IPS-15b (cell line): ENCODE data around the gene LRRK1.

ENCODE experiments used
- H3K27me3 ChIP-seq: one replicate; pipeline ENCODE4 v1.6.1; 2013; ENCODE audit warnings: low read length; ENCODE audit not compliant: control insufficient read depth, insufficient read depth
- H3K36me3 ChIP-seq: one replicate; pipeline ENCODE4 v1.6.1; 2013; ENCODE audit warnings: low read length; ENCODE audit not compliant: control insufficient read depth, insufficient read depth
- H3K4me1 ChIP-seq: one replicate; pipeline ENCODE4 v1.6.1; 2013; ENCODE audit warnings: mild to moderate bottlenecking, low read length; ENCODE audit not compliant: control insufficient read depth, insufficient read depth
- H3K4me3 ChIP-seq: one replicate; pipeline ENCODE4 v1.5.1; 2013; ENCODE audit warnings: low read depth, low read length
- H3K9ac ChIP-seq: one replicate; pipeline ENCODE4 v1.6.1; 2013; ENCODE audit warnings: low read depth, mild to moderate bottlenecking, low read length
- H3K9me3 ChIP-seq: one replicate; pipeline ENCODE4 v1.6.1; 2013; ENCODE audit warnings: mild to moderate bottlenecking, low read length; ENCODE audit not compliant: control insufficient read depth, insufficient read depth

LRRK1 gene

DNA sequence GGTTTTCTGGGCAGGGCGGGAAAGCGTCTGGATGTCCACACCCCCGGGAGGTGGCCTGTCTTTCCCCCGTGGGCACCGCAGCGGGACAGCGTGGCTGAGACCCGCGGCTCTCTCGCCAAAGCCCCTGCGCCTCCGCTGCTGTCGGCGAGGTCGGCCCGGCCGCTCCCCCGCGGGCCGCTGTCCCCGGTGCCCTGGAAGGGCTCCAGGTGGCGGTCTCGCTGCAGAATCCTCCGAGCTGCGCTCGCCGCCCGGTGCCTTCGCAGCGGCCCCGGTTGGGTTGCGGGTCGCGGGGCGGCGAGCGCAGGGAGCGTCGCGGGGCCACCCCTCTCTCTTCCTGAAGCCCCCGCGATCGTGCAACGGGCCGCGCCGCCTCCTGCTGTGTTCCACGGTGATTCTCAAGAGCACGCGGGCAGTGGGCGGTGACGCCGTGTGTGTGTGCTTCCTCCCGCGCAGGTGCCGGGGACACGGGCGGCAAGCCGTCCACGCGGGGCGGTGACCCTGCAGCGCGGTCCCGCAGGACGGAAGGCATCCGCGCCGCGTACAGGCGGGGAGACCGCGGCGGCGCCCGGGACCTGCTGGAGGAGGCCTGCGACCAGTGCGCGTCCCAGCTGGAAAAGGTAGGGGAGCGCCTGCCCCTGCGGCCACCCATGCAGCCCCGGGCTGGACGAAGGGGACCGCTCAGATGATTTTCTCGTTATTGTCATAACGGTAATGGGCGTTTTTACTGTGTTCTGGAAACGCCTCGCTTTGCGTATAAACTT is 54.4 kb downstream of the LRRK1 start:
- Histone ChIP-seq H3K4me3 (peak overlapping the region; percentile 53), H3K9me3 (no peaks in the 10 kb centered on the region), H3K4me1 (peaks cover 4% of the 10 kb centered on the region), H3K36me3 (no peaks in the 10 kb centered on the region), H3K27me3 (peaks cover 43% of the 10 kb centered on the region), H3K9ac (no peak overlapping the region)

DNA sequence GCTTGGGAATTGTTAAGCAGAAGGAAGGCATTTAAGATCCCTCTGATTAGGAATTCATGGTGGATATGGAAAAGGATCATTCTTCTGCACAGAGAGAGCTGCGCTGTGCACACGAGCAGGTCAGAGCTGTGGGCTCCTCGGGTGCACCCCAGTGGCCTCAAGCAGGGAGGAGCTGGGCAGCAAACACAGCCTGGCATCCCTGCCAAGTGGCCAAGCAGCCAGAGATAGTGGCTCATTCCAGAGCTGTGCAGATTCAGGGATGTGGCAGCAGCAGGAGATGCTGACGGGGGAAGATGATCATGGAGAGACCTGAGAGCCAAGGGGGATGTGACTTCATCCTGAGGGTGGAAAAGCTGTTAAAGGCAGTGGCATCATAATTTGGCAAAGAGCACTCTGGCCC is 55.9 kb downstream of the LRRK1 start:
- no peaks in the 10 kb centered on the region for H3K9me3 ChIP-seq
- peaks cover 4% of the 10 kb centered on the region for H3K4me1 ChIP-seq
- H3K36me3 ChIP-seq = no peaks in the 10 kb centered on the region
- H3K27me3 ChIP-seq = peaks cover 43% of the 10 kb centered on the region
- H3K9ac ChIP-seq = no peak overlapping the region
- H3K4me3 ChIP-seq = no peak overlapping the region

DNA sequence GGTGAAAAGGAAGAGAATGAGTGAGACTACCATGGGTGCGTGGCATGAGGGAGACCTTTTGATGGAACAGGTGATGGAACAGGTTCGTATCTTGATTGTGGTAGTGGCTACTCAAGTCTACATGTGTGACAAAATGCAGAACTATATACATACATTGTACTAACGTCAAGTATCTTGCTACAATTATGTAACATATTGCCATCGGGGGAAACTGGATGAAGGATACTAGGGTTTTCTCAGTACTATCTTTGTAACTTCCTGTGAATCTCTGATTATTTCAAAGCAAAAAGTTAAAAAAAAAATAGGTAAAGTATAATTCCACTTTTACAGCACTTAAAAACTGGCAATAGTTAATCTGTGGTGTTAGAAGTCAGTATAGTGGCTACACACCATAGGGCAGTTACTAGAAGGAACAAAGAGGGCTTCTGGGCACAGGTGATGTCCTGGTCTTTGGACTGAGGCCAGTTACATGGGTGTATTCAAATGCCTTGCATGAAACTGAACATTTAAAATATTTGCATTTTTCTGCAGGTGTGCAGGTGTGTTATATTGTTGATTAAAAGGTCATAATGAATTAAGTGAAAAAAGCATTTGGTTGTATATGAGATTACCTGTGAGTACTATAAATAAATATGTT is 61.4 kb downstream of the LRRK1 start:
- no peak overlapping the region for H3K4me3 ChIP-seq
- peaks cover 4% of the 10 kb centered on the region for H3K9me3 ChIP-seq
- no peak overlapping the region for H3K9ac ChIP-seq
- H3K36me3 ChIP-seq = no peaks in the 10 kb centered on the region
- peaks cover 4% of the 10 kb centered on the region for H3K27me3 ChIP-seq
- no peaks in the 10 kb centered on the region for H3K4me1 ChIP-seq

DNA sequence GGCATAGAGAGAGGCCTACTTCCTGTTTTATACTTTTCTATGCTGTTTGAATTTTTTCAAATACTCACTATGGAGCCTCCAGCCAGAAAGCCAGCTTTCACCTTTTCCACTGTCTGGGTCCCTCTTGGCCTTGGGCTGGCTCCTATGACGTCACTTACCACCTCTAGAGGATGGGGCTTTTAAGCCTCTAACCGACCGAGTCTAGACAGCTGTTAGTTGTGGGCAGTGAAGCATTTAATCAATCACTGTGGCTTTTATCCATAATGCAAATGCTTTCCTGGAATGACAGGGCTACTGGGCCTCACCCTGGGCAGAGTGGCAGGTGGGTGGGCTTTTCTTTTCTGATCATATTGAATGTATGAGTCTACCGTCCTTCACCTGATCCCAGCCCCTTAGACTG is 61.9 kb downstream of the LRRK1 start:
- H3K36me3 ChIP-seq = no peaks in the 10 kb centered on the region
- H3K4me1 ChIP-seq = no peaks in the 10 kb centered on the region
- H3K4me3 ChIP-seq = no peak overlapping the region
- H3K27me3 ChIP-seq = no peaks in the 10 kb centered on the region
- no peak overlapping the region for H3K9ac ChIP-seq
- peaks cover 4% of the 10 kb centered on the region for H3K9me3 ChIP-seq

DNA sequence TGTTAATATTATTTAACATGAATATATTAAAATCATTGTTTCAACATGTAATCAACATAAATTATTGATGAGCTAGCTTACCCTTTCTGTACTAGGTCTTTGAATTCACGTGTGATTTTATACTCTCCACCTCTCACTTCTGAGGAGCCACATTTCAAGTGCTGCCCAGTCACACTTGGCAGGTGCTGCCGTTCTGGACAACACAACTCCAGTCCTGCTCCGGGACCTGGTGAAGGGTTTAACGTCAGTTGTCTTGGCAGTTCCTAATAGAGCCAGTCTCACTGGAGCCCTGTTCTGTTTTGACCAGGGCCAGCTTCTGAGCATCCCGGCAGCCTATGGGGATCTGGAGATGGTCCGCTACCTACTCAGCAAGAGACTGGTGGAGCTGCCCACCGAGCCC is 64.1 kb downstream of the LRRK1 start:
- Histone ChIP-seq H3K27me3 (no peaks in the 10 kb centered on the region), H3K4me1 (no peaks in the 10 kb centered on the region), H3K9ac (no peak overlapping the region), H3K4me3 (no peak overlapping the region), H3K9me3 (peaks cover 4% of the 10 kb centered on the region), H3K36me3 (no peaks in the 10 kb centered on the region)

DNA sequence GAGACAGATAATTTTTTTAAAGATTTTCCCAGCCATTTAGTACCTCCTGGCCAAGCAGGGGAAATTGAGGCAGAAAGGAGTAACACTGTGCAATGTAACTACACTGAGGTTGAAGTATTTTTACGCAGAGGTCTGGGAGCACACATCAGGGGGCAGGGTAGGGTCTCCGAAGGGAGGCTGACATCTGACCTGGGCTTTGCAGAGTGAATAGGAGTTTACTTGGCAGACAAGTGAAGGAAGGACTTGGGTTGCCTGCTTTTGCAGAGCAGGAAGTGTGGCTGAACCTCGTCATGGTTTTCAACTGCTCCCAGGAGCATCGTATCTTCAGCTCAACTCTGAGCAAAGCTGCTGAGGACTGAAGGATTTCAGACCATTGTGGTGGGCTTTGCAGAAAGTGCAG is 66.2 kb downstream of the LRRK1 start:
- Histone ChIP-seq H3K9me3 (peaks cover 1% of the 10 kb centered on the region), H3K36me3 (no peaks in the 10 kb centered on the region), H3K4me3 (no peak overlapping the region), H3K9ac (no peak overlapping the region), H3K4me1 (no peaks in the 10 kb centered on the region), H3K27me3 (no peaks in the 10 kb centered on the region)

DNA sequence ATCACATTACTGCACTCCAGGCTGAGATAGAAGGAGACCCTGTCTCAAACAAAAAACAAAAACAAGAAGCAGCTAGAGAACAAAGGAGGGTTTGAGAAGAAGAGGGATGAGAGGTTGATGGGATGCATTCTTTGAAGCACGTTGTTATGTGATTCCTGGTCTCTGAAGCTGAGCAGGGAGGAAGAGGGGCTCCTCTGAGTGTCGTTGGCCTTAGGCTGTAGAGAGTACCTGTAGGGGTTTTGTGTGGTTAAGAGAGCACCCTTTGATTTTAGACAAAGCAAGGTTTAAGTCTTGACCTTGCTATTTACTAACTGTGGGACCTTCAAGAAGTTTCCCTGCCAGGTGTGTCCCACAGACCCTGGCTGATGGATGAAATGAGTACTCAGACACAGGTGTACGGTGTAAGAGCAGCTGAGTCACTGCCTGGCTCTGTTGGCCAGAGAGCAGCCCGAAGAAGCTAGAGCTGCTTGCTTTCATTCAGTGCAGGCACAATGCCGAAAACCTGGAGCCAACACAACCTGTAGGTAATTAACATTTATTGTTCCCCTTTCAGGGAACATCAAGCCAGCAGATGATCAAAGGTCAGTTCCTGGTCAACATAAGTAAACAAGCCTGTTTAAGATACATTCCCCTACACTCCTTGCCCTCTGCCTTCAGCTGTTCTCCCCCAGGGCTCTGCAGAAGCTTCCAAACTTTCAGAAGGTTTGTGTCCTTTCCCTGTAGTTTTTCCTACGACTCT is 67.2 kb downstream of the LRRK1 start:
- Histone ChIP-seq H3K27me3 (no peaks in the 10 kb centered on the region), H3K4me1 (no peaks in the 10 kb centered on the region), H3K9ac (no peak overlapping the region), H3K36me3 (no peaks in the 10 kb centered on the region), H3K9me3 (no peaks in the 10 kb centered on the region), H3K4me3 (no peak overlapping the region)

DNA sequence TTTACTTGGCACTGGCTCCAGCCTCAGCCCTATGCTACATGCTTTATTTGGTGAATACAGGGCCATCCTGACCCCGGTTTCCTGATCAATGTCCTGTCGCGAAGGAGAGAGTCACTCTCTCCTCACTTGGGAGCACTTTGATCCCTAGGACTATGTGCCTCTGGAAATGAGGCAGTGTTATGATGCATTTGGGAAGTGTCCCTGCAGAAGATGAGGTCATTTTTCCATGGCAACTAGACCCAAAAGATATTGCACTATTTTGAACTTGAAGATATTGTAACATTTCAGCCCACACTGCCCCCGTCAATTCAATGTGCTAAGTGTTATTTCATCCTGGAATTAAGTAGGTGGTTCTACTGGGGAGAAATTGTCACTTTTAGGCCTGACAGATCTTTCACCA is 68.0 kb downstream of the LRRK1 start:
- Histone ChIP-seq H3K36me3 (no peaks in the 10 kb centered on the region), H3K9me3 (no peaks in the 10 kb centered on the region), H3K27me3 (no peaks in the 10 kb centered on the region), H3K9ac (no peak overlapping the region), H3K4me1 (no peaks in the 10 kb centered on the region), H3K4me3 (no peak overlapping the region)

DNA sequence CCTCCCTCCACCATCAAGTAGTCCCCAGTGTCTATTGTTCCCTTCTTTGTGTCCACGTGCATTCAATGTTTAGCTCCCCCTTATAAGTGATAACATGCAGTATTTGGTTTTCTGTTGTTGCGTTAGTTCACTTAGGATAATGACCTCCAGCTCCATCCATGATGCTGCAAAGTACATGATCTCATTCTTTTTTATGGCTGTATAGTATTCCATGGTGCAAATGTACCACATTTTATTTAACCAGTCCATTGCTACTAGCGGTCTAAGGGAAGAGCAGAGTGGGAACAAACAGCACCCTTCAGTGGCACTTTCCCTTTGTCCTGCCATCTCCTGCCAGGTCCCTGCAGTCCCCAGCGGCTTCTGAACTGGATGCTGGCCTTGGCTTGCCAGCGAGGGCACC is 69.1 kb downstream of the LRRK1 start:
- Histone ChIP-seq H3K4me3 (no peak overlapping the region), H3K36me3 (no peaks in the 10 kb centered on the region), H3K27me3 (no peaks in the 10 kb centered on the region), H3K9me3 (no peaks in the 10 kb centered on the region), H3K4me1 (no peaks in the 10 kb centered on the region), H3K9ac (no peak overlapping the region)

DNA sequence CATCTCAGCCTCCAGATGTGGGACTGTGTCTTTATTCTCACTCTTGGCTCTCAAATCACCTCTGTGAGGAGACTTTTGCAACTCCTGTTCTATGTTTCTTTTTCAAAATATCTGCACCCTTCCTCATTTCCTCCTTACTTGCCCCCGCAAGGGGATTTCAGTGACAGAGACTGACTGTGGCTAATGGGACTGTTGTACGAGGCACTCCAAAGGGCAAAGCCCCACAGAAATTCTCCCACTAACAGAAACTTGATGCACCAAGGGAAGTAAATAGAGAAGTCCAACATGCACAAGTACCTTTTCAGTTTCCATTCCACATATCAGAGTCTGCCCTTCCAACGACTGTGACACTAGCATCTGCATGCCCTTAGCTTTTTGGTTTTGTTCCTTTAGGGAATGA is 69.7 kb downstream of the LRRK1 start:
- H3K9me3 ChIP-seq = no peaks in the 10 kb centered on the region
- H3K27me3 ChIP-seq = no peaks in the 10 kb centered on the region
- H3K36me3 ChIP-seq = no peaks in the 10 kb centered on the region
- no peak overlapping the region for H3K4me3 ChIP-seq
- no peaks in the 10 kb centered on the region for H3K4me1 ChIP-seq
- H3K9ac ChIP-seq = no peak overlapping the region

DNA sequence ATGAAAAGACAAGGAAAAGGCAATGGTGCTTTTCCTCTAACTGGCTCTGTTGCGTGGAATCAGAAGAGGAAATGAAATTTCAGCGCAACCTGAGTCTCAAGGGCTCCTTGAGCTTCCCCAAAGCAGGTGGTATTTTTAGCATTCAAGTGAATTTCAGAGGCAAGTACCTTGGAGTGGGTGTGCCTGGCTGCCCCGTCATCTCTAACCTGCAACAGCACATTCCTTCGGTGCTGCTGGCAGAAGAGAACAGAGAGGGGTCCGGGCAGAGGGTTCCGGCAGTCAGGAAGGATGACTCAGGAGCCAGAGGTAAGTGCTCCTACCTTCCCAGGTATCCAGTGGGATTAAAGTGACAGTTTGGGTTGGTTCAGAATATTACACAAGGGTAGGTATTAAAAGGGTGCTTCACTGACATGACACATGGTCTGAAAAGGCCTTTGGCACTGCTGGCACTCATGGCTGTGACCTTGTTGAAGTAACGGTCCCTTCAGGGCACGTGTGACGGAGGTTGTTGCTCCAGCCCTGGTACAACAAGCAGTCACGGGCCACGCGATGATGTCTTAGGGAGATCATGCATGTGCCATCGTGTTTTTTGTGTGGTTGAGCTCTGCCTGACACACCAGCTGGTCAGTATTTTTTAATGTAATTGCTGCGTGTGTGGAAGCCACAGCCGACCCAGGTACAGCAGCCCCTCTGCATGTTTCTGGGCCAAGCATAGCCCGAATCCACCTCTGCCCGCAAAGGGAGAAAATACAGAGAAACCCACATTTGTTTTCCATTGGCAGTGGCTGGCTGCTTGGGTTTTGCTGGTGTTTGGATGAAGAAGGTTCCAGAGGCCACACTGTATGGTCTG is 75.7 kb downstream of the LRRK1 start:
- no peaks in the 10 kb centered on the region for H3K36me3 ChIP-seq
- H3K27me3 ChIP-seq = no peaks in the 10 kb centered on the region

More for the DNA sequence above, 75.7 kb downstream of the LRRK1 start:
- no peak overlapping the region for H3K9ac ChIP-seq
- no peaks in the 10 kb centered on the region for H3K4me1 ChIP-seq
- H3K4me3 ChIP-seq = no peak overlapping the region
- H3K9me3 ChIP-seq = no peaks in the 10 kb centered on the region
